Parathyroid adenoma (tissue), 2 donors: ENCODE data around the gene EP400.

Experiments
- H2AFZ ChIP-seq: fragments of 300-600 bp; sonication (generic); one replicate; pipeline ENCODE4 v1.7.0; 2017; ENCODE audit warnings: antibody characterized with exemption, mild to moderate bottlenecking
- H3K27ac ChIP-seq: fragments of 300-600 bp; sonication (generic); one replicate; pipeline ENCODE4 v1.7.0; 2017
- H3K27me3 ChIP-seq: fragments of 300-600 bp; sonication (generic); one replicate; pipeline ENCODE4 v1.7.0; 2017; ENCODE audit warnings: low read length; ENCODE audit not compliant: control insufficient read depth, insufficient read depth
- H3K36me3 ChIP-seq: fragments of 300-600 bp; sonication (generic); one replicate; pipeline ENCODE4 v1.7.0; 2017; ENCODE audit warnings: low read length; ENCODE audit not compliant: control insufficient read depth, insufficient read depth
- H3K4me1 ChIP-seq: fragments of 300-600 bp; sonication (generic); one replicate; pipeline ENCODE4 v1.7.0; 2017; ENCODE audit warnings: control low read depth
- H3K4me2 ChIP-seq: fragments of 300-600 bp; sonication (generic); one replicate; pipeline ENCODE4 v1.7.0; 2017; ENCODE audit warnings: low read length
- H3K4me3 ChIP-seq: fragments of 300-600 bp; sonication (generic); one replicate; pipeline ENCODE4 v1.7.0; 2017; ENCODE audit warnings: low read depth, low read length
- H3K79me2 ChIP-seq: fragments of 300-600 bp; sonication (generic); one replicate; pipeline ENCODE4 v1.7.0; 2017; ENCODE audit warnings: control low read depth
- H3K9ac ChIP-seq: fragments of 300-600 bp; sonication (generic); one replicate; pipeline ENCODE4 v1.7.0; 2017; ENCODE audit warnings: mild to moderate bottlenecking
- H3K9me3 ChIP-seq: fragments of 300-600 bp; sonication (generic); one replicate; pipeline ENCODE4 v1.7.0; 2017; ENCODE audit warnings: low read length; ENCODE audit not compliant: control insufficient read depth
- CTCF ChIP-seq: fragments of 300-600 bp; sonication (generic); IDR thresholded peaks from one replicate; pipeline ENCODE4 v1.7.0; 2017; ENCODE audit warnings: antibody characterized with exemption, mild to moderate bottlenecking
- donor health status: primary hyperparathyroidism.

Gene EP400

GRCh38 chr12:131927110-131928079, 22.3 kb upstream of the EP400 start:
- H3K9ac ChIP-seq, result no peak overlapping the region
- H3K36me3 ChIP-seq, result no peaks in the 10 kb centered on the region
- H3K4me3 ChIP-seq, result no peak overlapping the region
- H3K27me3 ChIP-seq, result no peaks in the 10 kb centered on the region
- no peaks in the 10 kb centered on the region for H3K4me1 ChIP-seq
- no peak for TF ChIP-seq CTCF
- H2AFZ ChIP-seq, result no peak overlapping the region
- no peak overlapping the region for H3K4me2 ChIP-seq
- peaks cover 2% of the 10 kb centered on the region for H3K79me2 ChIP-seq
- H3K9me3 ChIP-seq, result no peaks in the 10 kb centered on the region
- H3K27ac ChIP-seq, result no peak overlapping the region

GRCh38 chr12:131928080-131928710, 21.5 kb upstream of the EP400 start:
- Histone ChIP-seq H3K4me1 (no peaks in the 10 kb centered on the region), H3K9ac (no peak overlapping the region), H3K27ac (peak overlapping the region; percentile 36), H2AFZ (peak overlapping the region; percentile 94), H3K79me2 (peaks cover 2% of the 10 kb centered on the region), H3K9me3 (no peaks in the 10 kb centered on the region), H3K4me3 (peak overlapping the region; percentile 59), H3K4me2 (peak overlapping the region; percentile 74), H3K27me3 (no peaks in the 10 kb centered on the region), H3K36me3 (no peaks in the 10 kb centered on the region)
- no peak for TF ChIP-seq CTCF

DNA sequence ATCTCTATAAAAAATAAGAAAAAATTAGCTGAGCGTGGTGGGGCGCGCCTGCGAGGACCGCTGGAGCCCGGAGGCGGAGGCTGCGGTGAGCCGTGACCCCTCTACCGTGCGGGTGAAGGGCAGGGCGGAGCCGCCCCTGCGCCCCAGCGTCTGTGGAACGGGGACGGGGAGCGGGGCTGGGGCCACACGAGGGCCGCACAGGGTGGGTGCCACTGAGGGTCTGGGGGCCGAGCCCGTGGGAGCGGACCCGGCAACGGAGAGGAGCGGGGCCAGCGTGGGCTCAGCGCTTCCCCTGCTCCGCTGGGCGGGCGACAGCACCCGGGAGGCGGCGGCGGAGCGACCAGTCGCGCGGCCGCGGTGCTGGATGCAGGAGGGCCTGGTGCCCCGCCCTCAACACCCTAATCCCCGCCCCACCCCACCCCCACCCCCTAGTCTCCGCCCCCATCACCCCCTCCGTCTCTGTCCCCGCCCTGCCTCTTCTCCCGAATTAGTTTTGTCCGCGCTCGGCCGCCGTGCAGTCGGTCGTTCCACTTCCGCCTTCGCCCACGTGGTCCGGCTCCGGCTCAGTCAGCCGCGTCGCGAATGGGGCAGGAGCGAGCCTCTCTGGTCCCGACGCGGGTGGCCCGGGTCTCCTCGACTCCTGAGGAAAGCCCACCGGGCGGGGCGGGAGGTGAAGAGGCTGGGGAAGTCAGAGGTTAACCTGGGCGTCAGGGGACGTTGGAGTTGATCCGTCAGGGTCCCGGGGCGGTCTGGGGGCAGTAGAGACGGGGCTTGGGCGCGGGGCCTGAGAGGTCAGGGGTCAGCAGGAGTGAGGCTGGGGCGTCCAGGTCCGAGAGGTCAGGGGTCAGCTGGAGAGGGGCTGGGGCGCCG, 20.8 kb upstream of the EP400 start, which contains the start of gene PUS1:
TSS of gene PUS1 (plus strand) at position 566 of the 870 bp plus-strand sequence. CDS start 447 bp downstream, outside the sequence.
- no peaks in the 10 kb centered on the region for H3K4me1 ChIP-seq
- H3K36me3 ChIP-seq, result no peaks in the 10 kb centered on the region
- peak within 1 kb of the TSS; percentile 95 for H2AFZ ChIP-seq
- TF ChIP-seq CTCF, result no peak
- peak within 1 kb of the TSS; percentile 74 for H3K4me2 ChIP-seq
- peaks cover 2% of the 10 kb centered on the region for H3K79me2 ChIP-seq
- H3K27me3 ChIP-seq, result no peaks in the 10 kb centered on the region
- H3K4me3 ChIP-seq, result peak within 1 kb of the TSS; percentile 80
- peak within 1 kb of the TSS; percentile 84 for H3K9ac ChIP-seq
- H3K9me3 ChIP-seq, result no peaks in the 10 kb centered on the region
- peak within 1 kb of the TSS; percentile 36 for H3K27ac ChIP-seq

GRCh38 chr12:131929581-131930456, 19.9 kb upstream of the EP400 start:
- no peak for TF ChIP-seq CTCF
- Histone ChIP-seq H3K4me2 (peak overlapping the region; percentile 70), H3K27me3 (no peaks in the 10 kb centered on the region), H3K4me1 (no peaks in the 10 kb centered on the region), H3K4me3 (peak overlapping the region; percentile 80), H3K27ac (no peak overlapping the region), H3K9me3 (no peaks in the 10 kb centered on the region), H2AFZ (peak overlapping the region; percentile 95), H3K36me3 (no peaks in the 10 kb centered on the region), H3K79me2 (peaks cover 2% of the 10 kb centered on the region), H3K9ac (peak overlapping the region; percentile 84)
